Measurements from ENCODE around the gene RFK. TPM values are rescaled to one million over a fixed set of nuclear protein-coding genes. Genes with fewer than 3 reads are reported as not detected.

Gene RFK
- total and polyA plus RNA-seq, 11 donors: 11.2 to 29.5 (median 23.6) TPM

GRCh38 chr9:76371901-76372300 is 22.3 kb downstream of the RFK start:
- Histone ChIP-seq H3K36me3 (no peaks in the 10 kb centered on the region), H3K4me3 (no peak overlapping the region), H3K27ac (peak overlapping the region in 5 of 12 donors; percentile 49 to 81 (median 57)), H3K9me3 (no peaks in the 10 kb centered on the region), H3K4me1 (peaks cover 0 to 62% (median 24%) of the 10 kb centered on the region in 12 donors), H3K27me3 (no peaks in the 10 kb centered on the region)
- TF ChIP-seq CTCF (IDR thresholded peaks at IDR 0.05): no peak
- no peak for TF ChIP-seq POLR2A (IDR thresholded peaks at IDR 0.05)
- intact Hi-C loops (cut with DNase I): no loop called here
- ATAC-seq (no peak), DNase-seq (no peak)
- WGBS, 4 donors: 75 to 85% (median 80%) methylated on average over 1 of the region's 1 CpG

- H3K4me1 ChIP-seq: peaks cover 0 to 53% (median 24%) of the 10 kb centered on the region in 12 donors
- intact Hi-C loops (cut with DNase I): no loop called here
- no peak overlapping the region for H3K4me3 ChIP-seq
- no peak overlapping the region for H3K27ac ChIP-seq
- H3K36me3 ChIP-seq: no peaks in the 10 kb centered on the region
- 89 to 98% (median 93%) methylated on average over 3 of the region's 3 CpGs for WGBS, 4 donors
- DNase-seq: no peak
- no peak for TF ChIP-seq CTCF (IDR thresholded peaks at IDR 0.05)
- no peak for TF ChIP-seq POLR2A (IDR thresholded peaks at IDR 0.05)
- no peaks in the 10 kb centered on the region for H3K27me3 ChIP-seq
- no peak for ATAC-seq
- H3K9me3 ChIP-seq: no peaks in the 10 kb centered on the region
Measured at GRCh38 chr9:76370396-76371023, 23.7 kb downstream of the RFK start.

- peaks cover 0 to 44% (median 19%) of the 10 kb centered on the region in 12 donors for H3K4me1 ChIP-seq
- no peaks in the 10 kb centered on the region for H3K9me3 ChIP-seq
- ATAC-seq (no peak), DNase-seq (peak in 3 of 5 donors; percentile 25 to 36 (median 28))
- intact Hi-C loops (cut with DNase I): no loop called here
- no peak for TF ChIP-seq POLR2A (IDR thresholded peaks at IDR 0.05)
- TF ChIP-seq CTCF (IDR thresholded peaks at IDR 0.05): no peak
- no peak overlapping the region for H3K4me3 ChIP-seq
- H3K27ac ChIP-seq: no peak overlapping the region
- H3K36me3 ChIP-seq: no peaks in the 10 kb centered on the region
- WGBS, 4 donors: 24 to 38% (median 30%) methylated on average over 4 of the region's 4 CpGs
- H3K27me3 ChIP-seq: no peaks in the 10 kb centered on the region
Measured at GRCh38 chr9:76369583-76369982, 24.6 kb downstream of the RFK start.

GRCh38 chr9:76366275-76366674 is 28.0 kb downstream of the RFK start:
- no peaks in the 10 kb centered on the region for H3K27me3 ChIP-seq
- intact Hi-C loops (cut with DNase I): no loop called here
- WGBS, 4 donors: 66 to 86% (median 71%) methylated on average over 4 of the region's 4 CpGs
- DNase-seq (no peak), ATAC-seq (no peak)
- no peaks in the 10 kb centered on the region for H3K9me3 ChIP-seq
- H3K27ac ChIP-seq: no peak overlapping the region
- no peak for TF ChIP-seq POLR2A (IDR thresholded peaks at IDR 0.05)
- no peak for TF ChIP-seq CTCF (IDR thresholded peaks at IDR 0.05)
- no peaks in the 10 kb centered on the region for H3K36me3 ChIP-seq
- H3K4me1 ChIP-seq: peaks cover 0 to 14% (median 4%) of the 10 kb centered on the region in 12 donors
- H3K4me3 ChIP-seq: no peak overlapping the region

All from heart left ventricle (tissue), 16 donors.